ENCODE data around the gene TMEM38B. TPM values are rescaled to one million over a fixed set of nuclear protein-coding genes. Genes with fewer than 3 reads are reported as not detected.

Gene TMEM38B
- total RNA-seq, 4 donors from 2014 or later, result 4.5 to 20.1 (median 13.1) TPM

DNA sequence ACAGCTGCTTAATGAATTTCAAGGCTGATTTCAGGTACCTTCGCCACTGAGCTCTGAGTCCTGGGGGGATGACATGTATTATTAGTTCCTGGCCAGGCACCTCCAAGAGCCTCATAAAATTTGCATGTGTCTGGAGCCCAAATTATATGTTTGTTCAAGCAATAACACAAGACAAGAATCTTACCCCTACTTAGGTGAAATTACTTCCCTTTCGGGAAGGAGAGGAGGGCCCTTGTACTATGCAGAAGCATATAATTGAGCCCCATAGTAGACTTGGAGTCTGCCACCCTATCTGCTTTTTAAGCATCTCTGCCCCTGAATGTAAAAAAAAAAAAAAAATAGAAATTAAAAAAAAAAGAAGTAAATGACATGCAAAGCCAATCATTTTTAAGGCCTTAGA is 13.0 kb upstream of the TMEM38B start:
- DNase-seq (ENCODE audit: low spot score), result no peak
- ATAC-seq (ENCODE audit: low FRiP score), result no peak
- TF ChIP-seq, protein P1, sequence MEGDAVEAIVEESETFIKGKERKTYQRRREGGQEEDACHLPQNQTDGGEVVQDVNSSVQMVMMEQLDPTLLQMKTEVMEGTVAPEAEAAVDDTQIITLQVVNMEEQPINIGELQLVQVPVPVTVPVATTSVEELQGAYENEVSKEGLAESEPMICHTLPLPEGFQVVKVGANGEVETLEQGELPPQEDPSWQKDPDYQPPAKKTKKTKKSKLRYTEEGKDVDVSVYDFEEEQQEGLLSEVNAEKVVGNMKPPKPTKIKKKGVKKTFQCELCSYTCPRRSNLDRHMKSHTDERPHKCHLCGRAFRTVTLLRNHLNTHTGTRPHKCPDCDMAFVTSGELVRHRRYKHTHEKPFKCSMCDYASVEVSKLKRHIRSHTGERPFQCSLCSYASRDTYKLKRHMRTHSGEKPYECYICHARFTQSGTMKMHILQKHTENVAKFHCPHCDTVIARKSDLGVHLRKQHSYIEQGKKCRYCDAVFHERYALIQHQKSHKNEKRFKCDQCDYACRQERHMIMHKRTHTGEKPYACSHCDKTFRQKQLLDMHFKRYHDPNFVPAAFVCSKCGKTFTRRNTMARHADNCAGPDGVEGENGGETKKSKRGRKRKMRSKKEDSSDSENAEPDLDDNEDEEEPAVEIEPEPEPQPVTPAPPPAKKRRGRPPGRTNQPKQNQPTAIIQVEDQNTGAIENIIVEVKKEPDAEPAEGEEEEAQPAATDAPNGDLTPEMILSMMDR (IDR thresholded peaks at IDR 0.05), result no peak

DNA sequence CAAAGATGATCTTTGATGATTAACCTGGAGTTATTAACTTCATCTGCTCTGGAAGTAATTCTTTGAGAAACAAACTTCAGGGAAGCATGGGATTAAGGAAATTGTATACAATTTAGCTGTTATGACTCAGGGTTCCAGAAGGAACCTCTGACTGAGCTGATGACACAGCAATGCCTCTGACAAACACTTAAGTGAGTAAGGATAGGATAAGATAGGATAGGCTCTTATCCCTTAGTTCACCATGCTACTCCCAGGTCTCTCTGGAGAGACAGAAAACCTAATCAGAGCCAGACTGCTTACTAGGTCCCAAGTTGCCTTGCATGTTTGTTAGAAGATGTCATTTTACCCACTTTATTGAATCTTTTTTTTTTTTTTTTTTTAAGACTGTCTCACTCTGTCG is 12.6 kb upstream of the TMEM38B start:
- ATAC-seq (ENCODE audit: low FRiP score) (no peak), DNase-seq (ENCODE audit: low spot score) (no peak)
- TF ChIP-seq, protein P1 (IDR thresholded peaks at IDR 0.05), result no peak

DNA sequence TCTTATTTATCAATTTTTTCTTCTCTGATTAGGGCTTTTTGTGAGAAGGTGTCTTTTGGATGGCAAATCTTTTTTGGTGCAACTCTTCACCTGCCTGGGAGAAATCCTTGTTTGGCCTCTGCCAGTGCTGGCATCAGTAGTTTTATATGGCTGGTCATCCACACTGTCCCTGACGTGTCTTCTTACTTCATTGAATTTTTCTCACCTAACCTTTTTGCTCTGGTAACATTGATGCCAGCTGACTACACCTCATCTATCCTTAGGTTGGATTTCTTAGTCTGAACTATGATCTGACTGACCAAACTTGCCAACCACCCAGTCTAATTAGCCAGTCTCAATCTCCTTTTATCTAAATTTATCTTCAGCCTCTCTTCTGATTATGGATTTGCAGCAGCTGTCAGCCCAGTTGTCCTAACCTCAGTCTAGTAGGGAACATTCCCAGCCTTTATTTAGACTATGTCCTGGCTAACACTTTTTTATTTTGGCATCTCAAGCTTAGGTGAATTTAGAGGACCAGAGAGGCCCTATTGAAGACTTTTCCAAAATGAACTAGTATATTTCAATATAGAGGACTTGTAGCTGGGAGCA is 10.6 kb upstream of the TMEM38B start:
- ATAC-seq (ENCODE audit: low FRiP score), result no peak
- TF ChIP-seq, protein P1 (IDR thresholded peaks at IDR 0.05), result no peak
- DNase-seq (ENCODE audit: low spot score), result no peak

DNA sequence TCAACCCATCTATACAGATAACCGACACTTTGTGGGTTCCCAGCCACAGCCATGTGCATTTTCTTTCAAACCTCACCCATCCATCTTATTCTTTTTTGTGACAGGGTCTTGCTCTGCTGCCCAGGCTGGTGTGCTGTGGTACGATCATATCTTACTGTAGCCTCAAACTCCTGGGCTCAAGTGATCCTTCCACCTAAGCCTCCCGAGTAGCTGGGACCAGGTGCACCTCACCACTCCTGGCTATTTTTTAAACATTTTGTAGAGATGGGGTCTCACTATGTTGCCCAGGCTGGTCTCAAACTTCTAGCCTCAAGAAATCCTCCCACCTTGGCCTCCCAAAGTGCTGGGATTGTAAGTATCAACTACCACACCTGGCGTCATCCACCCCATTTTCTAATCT is 7.4 kb upstream of the TMEM38B start:
- TF ChIP-seq, protein P1 (IDR thresholded peaks at IDR 0.05), result no peak
- DNase-seq (ENCODE audit: low spot score) (no peak), ATAC-seq (ENCODE audit: low FRiP score) (no peak)

DNA sequence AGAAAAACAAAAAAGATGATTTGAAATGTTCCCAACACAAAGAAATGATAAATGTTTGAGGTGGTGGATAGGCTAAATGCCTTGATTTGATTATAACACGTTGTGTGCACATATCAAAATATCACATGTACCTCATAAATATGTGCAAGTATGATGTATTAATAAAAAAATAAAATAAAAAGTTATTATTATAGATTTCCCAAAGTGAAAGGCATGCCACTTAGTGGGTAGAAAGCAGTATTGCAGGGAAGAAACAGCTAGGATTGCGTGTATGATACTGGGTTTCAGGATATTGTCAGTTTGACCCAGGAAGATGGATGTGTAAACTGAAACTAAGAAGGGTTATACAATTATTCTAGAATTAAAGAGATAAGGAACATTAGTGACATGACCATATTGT is 3.6 kb upstream of the TMEM38B start:
- no peak for DNase-seq (ENCODE audit: low spot score)
- no peak for ATAC-seq (ENCODE audit: low FRiP score)
- TF ChIP-seq, protein P1 (IDR thresholded peaks at IDR 0.05), result no peak

DNA sequence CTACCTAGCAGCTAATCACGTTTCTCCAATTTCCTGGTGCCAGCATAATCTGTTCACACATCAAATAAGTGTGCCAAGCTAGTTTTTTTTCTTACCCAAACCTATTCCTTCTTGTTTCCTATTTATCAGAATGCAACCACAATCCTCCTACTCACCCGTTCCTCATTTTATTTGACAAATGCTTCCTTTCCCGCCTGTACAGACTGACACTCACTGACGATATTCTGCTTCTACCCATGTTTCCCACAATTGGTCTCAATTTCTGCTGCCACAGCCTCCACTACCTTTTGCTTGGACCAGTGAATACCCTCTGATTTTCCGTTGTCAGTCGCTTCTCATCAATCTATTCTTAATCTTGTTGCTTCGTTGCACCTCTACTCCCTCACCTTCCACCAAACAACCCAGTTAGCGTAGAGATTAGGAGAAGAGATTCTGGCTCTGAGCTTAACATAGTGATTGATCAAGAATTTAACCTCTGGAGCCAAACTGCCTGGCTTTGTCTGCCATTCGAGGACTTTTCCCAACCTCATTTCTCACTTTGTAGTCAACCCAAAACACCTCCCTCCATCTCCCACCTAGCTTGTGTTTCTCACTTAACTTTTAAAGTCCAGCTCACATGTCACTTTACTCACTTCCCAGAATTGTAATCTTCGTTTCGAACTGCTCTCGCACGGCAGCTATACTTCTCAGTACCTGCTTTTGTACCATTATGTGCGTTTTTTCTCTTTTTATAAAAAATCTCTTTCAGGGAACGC is 729 bp upstream of the TMEM38B start:
- no peak for DNase-seq (ENCODE audit: low spot score)
- TF ChIP-seq, protein P1 (IDR thresholded peaks at IDR 0.05), result no peak
- no peak for ATAC-seq (ENCODE audit: low FRiP score)
